A375 (cell line): ENCODE results near the gene EDDM13. TPM values are rescaled to one million over a fixed set of nuclear protein-coding genes. Genes with fewer than 3 reads are reported as not detected.

Experiments
- small RNA-seq: library from RNA; depleted of rRNA; stranded (forward); fragments of <200 nt; gene quantifications from one replicate; pipeline ENCODE3, GENCODE V24; 2014
- total RNA-seq: library from RNA; depleted of rRNA; stranded (reverse); fragments of >200 nt; shearing (Covaris generic); gene quantifications from 2 replicates; pipeline ENCODE4 v1.2.3, GENCODE V29; 2014; rRNA removed

Gene EDDM13, protein sequence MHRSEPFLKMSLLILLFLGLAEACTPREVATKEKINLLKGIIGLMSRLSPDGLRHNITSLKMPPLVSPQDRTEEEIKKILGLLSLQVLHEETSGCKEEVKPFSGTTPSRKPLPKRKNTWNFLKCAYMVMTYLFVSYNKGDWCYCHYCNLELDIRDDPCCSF
- not detected in 2 replicates for total RNA-seq

DNA sequence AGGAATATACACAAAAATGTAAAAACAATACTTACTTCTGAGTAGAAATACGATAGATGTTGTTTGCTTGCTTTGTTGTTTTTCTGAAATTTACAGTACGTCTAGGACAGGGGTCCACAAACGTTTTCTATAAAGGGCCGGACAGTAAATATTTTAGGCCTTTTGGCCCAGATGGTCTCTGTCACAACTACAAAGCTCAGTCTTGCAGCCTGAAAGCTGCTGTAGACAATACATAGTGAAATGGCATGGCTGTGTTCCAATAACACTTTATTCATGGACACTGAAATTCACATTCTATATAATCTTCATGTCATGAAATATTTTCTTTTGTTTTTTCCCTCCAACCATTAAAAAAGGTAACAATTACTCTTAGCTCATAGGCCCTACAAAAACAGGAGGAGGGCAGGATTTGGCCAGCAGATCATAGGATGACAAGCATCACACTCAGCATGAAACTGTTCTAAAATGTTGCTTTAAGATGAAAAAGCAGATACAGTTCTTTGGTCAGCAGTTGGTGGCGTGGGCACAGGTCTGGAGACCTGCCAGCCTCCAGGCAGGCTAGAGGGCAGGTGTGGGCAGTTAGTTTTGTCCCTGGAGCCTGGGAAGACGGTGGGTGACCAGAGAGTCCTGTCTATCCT lies at the start of gene EDDM13:
Gene EDDM13 (plus strand): TSS at position 588 of the 638 bp plus-strand sequence. CDS start 87 bp downstream, outside the sequence.

DNA sequence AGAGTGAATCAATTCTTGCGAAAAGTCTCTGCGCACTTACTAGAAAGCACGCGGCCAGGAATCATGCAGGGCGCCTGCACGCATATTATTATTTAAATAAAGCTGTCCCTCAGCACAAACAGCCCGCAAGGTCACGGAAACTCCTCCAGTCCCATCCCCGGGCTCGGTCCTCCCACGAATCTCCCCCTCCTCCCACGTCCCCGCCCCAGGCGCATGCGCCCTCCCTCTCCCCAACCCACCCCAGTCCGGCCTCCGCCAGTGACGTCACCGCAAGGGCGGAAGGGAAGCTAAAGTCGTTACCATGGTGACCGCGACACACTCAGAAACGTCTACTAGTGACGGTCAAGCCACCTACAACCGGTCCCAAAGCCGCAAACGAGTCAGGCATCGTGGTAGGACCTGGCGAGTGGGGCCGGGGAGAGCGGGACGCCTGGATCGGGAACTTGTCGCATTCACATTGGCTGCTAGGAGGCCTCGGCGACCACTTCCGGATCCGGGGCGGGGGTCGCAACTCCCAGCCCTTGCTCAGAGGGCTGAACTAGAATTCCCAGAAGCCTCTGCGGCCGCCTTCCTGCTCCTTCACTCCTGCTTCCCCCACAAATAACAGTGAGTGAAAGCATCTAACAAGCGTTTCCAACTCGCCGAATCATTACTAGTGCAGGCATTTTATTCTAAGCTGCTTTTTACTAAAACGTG lies 42.0 kb downstream of the EDDM13 start, which contains the start of gene ZSCAN5A:
Gene ZSCAN5A (minus strand): TSS at position 459 of the 696 bp plus-strand sequence. CDS start 89,793 bp downstream, outside the sequence.

Small RNA genes within 50 kb of the gene (small RNA-seq; reads per million reads assigned to genes)
- not detected for gene RF00019

Other genes starting within 250 kb of the EDDM13 start
- 60.7 and 64.4 TPM in 2 replicates for gene ZNF787, start 151.5 kb upstream of the EDDM13 start, total RNA-seq
- gene ZNF444, start 131.5 kb upstream of the EDDM13 start, total RNA-seq, result 20.4 and 24.2 TPM in 2 replicates
- not detected in 2 replicates for gene GALP, start 96.7 kb upstream of the EDDM13 start, total RNA-seq
- not detected in 2 replicates for gene ZSCAN5B, start 75.0 kb upstream of the EDDM13 start, total RNA-seq
- gene ZSCAN5C, start 70.5 kb upstream of the EDDM13 start, total RNA-seq, result not detected in 2 replicates
- gene ZSCAN5A, start 42.1 kb downstream of the EDDM13 start, total RNA-seq, result 11.4 and 11.6 TPM in 2 replicates
- gene ZNF582, start 120.8 kb downstream of the EDDM13 start, total RNA-seq, result 1.7 and 2.5 TPM in 2 replicates
- gene ZNF583, start 131.6 kb downstream of the EDDM13 start, total RNA-seq, result 2.5 and 2.9 TPM in 2 replicates
- gene ZNF667, start 204.6 kb downstream of the EDDM13 start, total RNA-seq, result not detected in 2 replicates
- gene ZNF471, start 235.1 kb downstream of the EDDM13 start, total RNA-seq, result 0.68 and 1.5 TPM in 2 replicates